IPS-NIHi7 (cell line): Measurements from ENCODE around the gene PIK3C2G.

Experiments used
- DNase-seq: peaks from one replicate; pipeline ENCODE4 v3.0.0; 2012; ENCODE audit warnings: mixed read lengths; ENCODE audit errors: extremely low spot score

Gene PIK3C2G

GRCh38 chr12:18552829-18553228 lies 291.5 kb downstream of the PIK3C2G start:
- no peak for DNase-seq

- DNase-seq = no peak
Measured at GRCh38 chr12:18556161-18556560, 294.8 kb downstream of the PIK3C2G start.

- DNase-seq = no peak
Measured at GRCh38 chr12:18559242-18559641, 297.9 kb downstream of the PIK3C2G start.

- no peak for DNase-seq
Measured at GRCh38 chr12:18562531-18562930, 301.2 kb downstream of the PIK3C2G start.

GRCh38 chr12:18564306-18564705 lies 303.0 kb downstream of the PIK3C2G start:
- no peak for DNase-seq

- DNase-seq = no peak
Measured at GRCh38 chr12:18567787-18568186, 306.5 kb downstream of the PIK3C2G start.

- DNase-seq = no peak
Measured at GRCh38 chr12:18570543-18570942, 309.2 kb downstream of the PIK3C2G start.

- no peak for DNase-seq
Measured at GRCh38 chr12:18576104-18576626, 314.8 kb downstream of the PIK3C2G start.

- DNase-seq = no peak
Measured at GRCh38 chr12:18576648-18577047, 315.3 kb downstream of the PIK3C2G start.

- DNase-seq = no peak
Measured at GRCh38 chr12:18578191-18578590, 316.9 kb downstream of the PIK3C2G start.

- DNase-seq = no peak
Measured at GRCh38 chr12:18580291-18580690, 319.0 kb downstream of the PIK3C2G start.

GRCh38 chr12:18580706-18581105 lies 319.4 kb downstream of the PIK3C2G start:
- no peak for DNase-seq

GRCh38 chr12:18581232-18581962 lies 320.1 kb downstream of the PIK3C2G start:
- no peak for DNase-seq

GRCh38 chr12:18583655-18584054 lies 322.3 kb downstream of the PIK3C2G start:
- DNase-seq = no peak

GRCh38 chr12:18586581-18586980 lies 325.3 kb downstream of the PIK3C2G start:
- no peak for DNase-seq

GRCh38 chr12:18589316-18589715 lies 328.0 kb downstream of the PIK3C2G start:
- peak; percentile 15 for DNase-seq

GRCh38 chr12:18591473-18591872 lies 330.2 kb downstream of the PIK3C2G start:
- DNase-seq = no peak

GRCh38 chr12:18595412-18595811 lies 334.1 kb downstream of the PIK3C2G start:
- DNase-seq = no peak

GRCh38 chr12:18601962-18602361 lies 340.6 kb downstream of the PIK3C2G start:
- DNase-seq = no peak

GRCh38 chr12:18612971-18613370 lies 351.7 kb downstream of the PIK3C2G start:
- DNase-seq = no peak

- no peak for DNase-seq
Measured at GRCh38 chr12:18620986-18621385, 359.7 kb downstream of the PIK3C2G start.

GRCh38 chr12:18629445-18629844 lies 368.1 kb downstream of the PIK3C2G start:
- no peak for DNase-seq

GRCh38 chr12:18629916-18630315 lies 368.6 kb downstream of the PIK3C2G start:
- no peak for DNase-seq

- no peak for DNase-seq
Measured at GRCh38 chr12:18631339-18631738, 370.0 kb downstream of the PIK3C2G start.
